Astrocyte of the spinal cord (primary cell): ENCODE results near the gene MYADML2.

Experiments
- DNase-seq: peaks from one replicate; pipeline ENCODE4 v3.0.0; 2011; ENCODE audit warnings: low read depth, low spot score
- H3K4me3 ChIP-seq: 2 replicates; pipeline ENCODE4 v1.5.1; 2011; ENCODE audit warnings: low read depth, mild to moderate bottlenecking, low read length, moderate library complexity
- in situ Hi-C: cut with HindIII; loops from 2 replicates; pipeline ENCODE4 v1.10.0; 2017; ENCODE audit warnings: low sequenced_read_pairs
- TF ChIP-seq, protein P1 (sequence below): IDR thresholded peaks from 2 replicates; pipeline ENCODE4 v1.5.1; 2012; ENCODE audit warnings: low read depth, mild to moderate bottlenecking, low read length, inconsistent platforms

Gene MYADML2

DNA sequence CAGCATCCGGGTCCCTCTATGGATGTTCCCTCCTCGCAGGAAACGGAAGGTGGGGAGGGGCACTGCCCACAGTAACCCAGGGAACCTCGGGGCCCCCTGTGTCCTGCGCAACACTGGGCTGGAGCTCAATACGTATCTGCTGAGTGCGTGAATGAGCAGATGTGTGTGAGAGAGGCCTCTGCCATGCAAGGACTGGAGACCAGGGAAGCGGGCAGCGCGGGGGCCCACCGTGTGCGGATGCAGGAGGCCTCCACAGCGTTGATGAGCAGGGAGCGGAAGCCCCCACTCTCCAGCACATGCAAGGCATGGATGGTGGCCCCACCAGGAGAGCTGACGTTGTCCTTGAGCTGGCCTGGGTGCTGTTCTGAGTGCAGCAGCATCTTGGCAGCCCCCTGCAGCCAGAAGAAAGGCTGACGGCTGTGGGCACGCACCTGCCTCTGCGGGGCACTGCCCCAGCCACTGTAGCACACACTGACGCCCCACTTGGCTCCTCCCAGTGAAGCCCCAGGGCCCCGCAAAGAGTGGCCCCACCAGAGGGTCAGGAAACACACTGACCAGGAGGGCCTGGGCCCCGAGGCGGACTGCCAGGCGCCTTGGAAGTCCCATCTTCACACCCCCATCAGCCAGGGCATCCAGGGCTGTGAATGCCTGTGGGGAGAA is 12.8 kb downstream of the MYADML2 start:
- no peak for DNase-seq
- in situ Hi-C loops, result no loop called here
- TF ChIP-seq, protein P1, sequence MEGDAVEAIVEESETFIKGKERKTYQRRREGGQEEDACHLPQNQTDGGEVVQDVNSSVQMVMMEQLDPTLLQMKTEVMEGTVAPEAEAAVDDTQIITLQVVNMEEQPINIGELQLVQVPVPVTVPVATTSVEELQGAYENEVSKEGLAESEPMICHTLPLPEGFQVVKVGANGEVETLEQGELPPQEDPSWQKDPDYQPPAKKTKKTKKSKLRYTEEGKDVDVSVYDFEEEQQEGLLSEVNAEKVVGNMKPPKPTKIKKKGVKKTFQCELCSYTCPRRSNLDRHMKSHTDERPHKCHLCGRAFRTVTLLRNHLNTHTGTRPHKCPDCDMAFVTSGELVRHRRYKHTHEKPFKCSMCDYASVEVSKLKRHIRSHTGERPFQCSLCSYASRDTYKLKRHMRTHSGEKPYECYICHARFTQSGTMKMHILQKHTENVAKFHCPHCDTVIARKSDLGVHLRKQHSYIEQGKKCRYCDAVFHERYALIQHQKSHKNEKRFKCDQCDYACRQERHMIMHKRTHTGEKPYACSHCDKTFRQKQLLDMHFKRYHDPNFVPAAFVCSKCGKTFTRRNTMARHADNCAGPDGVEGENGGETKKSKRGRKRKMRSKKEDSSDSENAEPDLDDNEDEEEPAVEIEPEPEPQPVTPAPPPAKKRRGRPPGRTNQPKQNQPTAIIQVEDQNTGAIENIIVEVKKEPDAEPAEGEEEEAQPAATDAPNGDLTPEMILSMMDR, result no peak
- H3K4me3 ChIP-seq, result no peak overlapping the region

GRCh38 chr17:81933178-81933699 is 13.8 kb downstream of the MYADML2 start:
- in situ Hi-C loops, result no loop called here
- DNase-seq, result no peak
- H3K4me3 ChIP-seq, result no peak overlapping the region
- TF ChIP-seq, protein P1, result no peak

DNA sequence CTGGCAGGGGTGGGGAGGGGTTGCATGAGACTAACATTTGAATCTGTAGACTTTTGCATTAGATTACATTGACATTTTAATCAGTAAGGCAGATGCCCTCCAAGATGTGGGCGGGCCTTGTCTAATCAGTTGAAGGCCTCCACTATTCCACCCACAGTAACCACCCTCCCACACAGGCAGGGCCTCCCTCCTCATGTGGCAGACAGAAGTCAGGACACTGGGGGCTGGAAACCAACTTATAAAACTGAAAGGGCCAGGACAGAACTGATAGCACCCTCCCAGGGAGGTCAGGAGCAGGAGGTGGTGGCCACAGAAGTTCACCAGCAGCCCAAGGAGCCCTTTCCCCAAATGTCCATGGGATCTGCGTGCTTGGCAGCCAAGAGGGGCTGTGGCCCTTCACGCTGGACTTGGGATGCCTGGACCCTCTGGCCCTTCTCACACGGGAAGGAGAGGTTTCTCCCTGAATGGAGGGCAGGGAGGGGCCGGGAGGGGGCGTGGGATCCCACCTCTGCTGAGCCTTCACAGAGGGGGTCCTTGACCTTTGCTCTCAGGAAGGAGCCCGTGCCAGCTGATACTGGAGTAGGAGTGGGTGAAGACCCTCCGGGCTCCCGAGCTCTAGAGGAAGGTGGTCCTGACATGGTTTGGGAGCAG is 14.6 kb downstream of the MYADML2 start:
- no peak for DNase-seq
- in situ Hi-C loops, result no loop called here
- H3K4me3 ChIP-seq, result no peak overlapping the region
- TF ChIP-seq, protein P1, result no peak

GRCh38 chr17:81931557-81932332 is 15.3 kb downstream of the MYADML2 start:
- no peak overlapping the region for H3K4me3 ChIP-seq
- TF ChIP-seq, protein P1, result no peak
- in situ Hi-C loops, result no loop called here
- no peak for DNase-seq

- no peak for DNase-seq
- in situ Hi-C loops, result no loop called here
- TF ChIP-seq, protein P1, result no peak
- no peak overlapping the region for H3K4me3 ChIP-seq
Measured at GRCh38 chr17:81931189-81931556, 15.9 kb downstream of the MYADML2 start.
